NCI-H1930 (cell line): ENCODE measurements around the gene TMEM120A.
"Not testable (repeated sequence)": the region's sequence is repeated elsewhere in the genome, so short reads cannot be mapped to it uniquely, and the experiment has no call there.

Source experiments
- DNase-seq, 2 experiments: peaks; one replicate each; lab custom pipeline; 2025; lab: John Stamatoyannopoulos, UW

The TMEM120A gene

GRCh38 chr7:75994388-75995051 is at the start of gene TMEM120A:
Gene TMEM120A (minus strand): TSS chr7:75994595. CDS start chr7:75994570, 25 bp downstream.
- peak; percentile 93 to 97 for DNase-seq

- DNase-seq: no peak
These were observed 45.7 kb upstream of the TMEM120A start for GRCh38 chr7:76040126-76040525.

- no peak for DNase-seq
These were observed 42.9 kb upstream of the TMEM120A start for GRCh38 chr7:76037310-76037709.

GRCh38 chr7:76031964-76032363 is 37.6 kb upstream of the TMEM120A start:
- no peak for DNase-seq

GRCh38 chr7:76029682-76030081 is 35.3 kb upstream of the TMEM120A start:
- not testable (repeated sequence) for DNase-seq

- DNase-seq: no peak
These were observed 28.6 kb upstream of the TMEM120A start for GRCh38 chr7:76023002-76023401.

GRCh38 chr7:76022026-76022780 is 27.8 kb upstream of the TMEM120A start:
- DNase-seq: no peak

- peak; percentile 25 to 77 for DNase-seq
These were observed 25.8 kb upstream of the TMEM120A start for GRCh38 chr7:76020031-76020714.

GRCh38 chr7:76018520-76018919 is 24.1 kb upstream of the TMEM120A start:
- not testable (repeated sequence) for DNase-seq

GRCh38 chr7:76016191-76016947 is 22.0 kb upstream of the TMEM120A start:
- DNase-seq: no peak

- no peak for DNase-seq
These were observed 17.1 kb upstream of the TMEM120A start for GRCh38 chr7:76011442-76011861.

GRCh38 chr7:76009672-76010600 is 15.5 kb upstream of the TMEM120A start:
- DNase-seq: no peak

- DNase-seq: no peak
These were observed 13.8 kb upstream of the TMEM120A start for GRCh38 chr7:76008156-76008687.

GRCh38 chr7:76005004-76005403 is 10.6 kb upstream of the TMEM120A start:
- not testable (repeated sequence) for DNase-seq

- no peak for DNase-seq
These were observed 9.0 kb upstream of the TMEM120A start for GRCh38 chr7:76003351-76003750.

GRCh38 chr7:76002822-76003221 is 8.4 kb upstream of the TMEM120A start:
- no peak for DNase-seq

GRCh38 chr7:76002139-76002538 is 7.7 kb upstream of the TMEM120A start:
- no peak for DNase-seq

- DNase-seq: no peak
These were observed 6.2 kb upstream of the TMEM120A start for GRCh38 chr7:76000566-76000965.

GRCh38 chr7:75998038-75998437 is 3.6 kb upstream of the TMEM120A start:
- no peak for DNase-seq

- no peak for DNase-seq
These were observed 2.1 kb upstream of the TMEM120A start for GRCh38 chr7:75996476-75996875.

- no peak for DNase-seq
These were observed 1.6 kb upstream of the TMEM120A start for GRCh38 chr7:75995996-75996395.
